NB4 (cell line): ENCODE data around the gene DIS3L.
"Not testable (repeated sequence)": the region's sequence is repeated elsewhere in the genome, so short reads cannot be mapped to it uniquely, and the experiment has no call there.

Experiments used
- DNase-seq: peaks from one replicate; pipeline ENCODE4 v3.0.0; 2010; ENCODE audit warnings: low read depth
- H3K4me3 ChIP-seq: one replicate; pipeline ENCODE4 v1.5.1; 2011; ENCODE audit warnings: mild to moderate bottlenecking, low read depth, low read length, moderate library complexity
- CTCF ChIP-seq: IDR thresholded peaks from one replicate; pipeline ENCODE4 v1.5.1; 2012; ENCODE audit warnings: low read depth, low read length
- MAX ChIP-seq: IDR thresholded peaks from 2 replicates; pipeline ENCODE4 v1.6.1; 2011; ENCODE audit warnings: low read depth, low read length
- MYC ChIP-seq: IDR thresholded peaks from 2 replicates; pipeline ENCODE4 v1.6.1; 2011; ENCODE audit warnings: low read depth, low read length
- POLR2A ChIP-seq: IDR thresholded peaks from 2 replicates; pipeline ENCODE4 v1.6.1; 2011; ENCODE audit warnings: mild to moderate bottlenecking; ENCODE audit not compliant: insufficient read length; ENCODE audit errors: extremely low read depth

The DIS3L gene

DNA sequence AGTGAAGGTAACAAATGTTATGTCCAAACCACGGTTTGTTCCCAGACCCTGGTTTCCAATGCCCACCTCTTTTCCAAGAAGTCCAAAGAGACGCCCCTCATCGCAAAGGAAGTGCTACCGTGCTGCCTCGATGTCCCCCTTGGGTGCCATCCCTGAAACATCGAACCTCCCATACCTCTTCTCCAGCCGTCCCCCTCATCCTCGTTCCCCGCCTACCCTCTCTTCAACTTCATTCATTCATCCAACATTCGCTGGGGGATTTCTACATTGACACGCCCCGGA, 62.6 kb downstream of the DIS3L start:
- TF ChIP-seq MAX (no peak), POLR2A (no peak), CTCF (no peak), MYC (no peak)
- H3K4me3 ChIP-seq: peak overlapping the region; percentile 71
- DNase-seq: no peak

DNA sequence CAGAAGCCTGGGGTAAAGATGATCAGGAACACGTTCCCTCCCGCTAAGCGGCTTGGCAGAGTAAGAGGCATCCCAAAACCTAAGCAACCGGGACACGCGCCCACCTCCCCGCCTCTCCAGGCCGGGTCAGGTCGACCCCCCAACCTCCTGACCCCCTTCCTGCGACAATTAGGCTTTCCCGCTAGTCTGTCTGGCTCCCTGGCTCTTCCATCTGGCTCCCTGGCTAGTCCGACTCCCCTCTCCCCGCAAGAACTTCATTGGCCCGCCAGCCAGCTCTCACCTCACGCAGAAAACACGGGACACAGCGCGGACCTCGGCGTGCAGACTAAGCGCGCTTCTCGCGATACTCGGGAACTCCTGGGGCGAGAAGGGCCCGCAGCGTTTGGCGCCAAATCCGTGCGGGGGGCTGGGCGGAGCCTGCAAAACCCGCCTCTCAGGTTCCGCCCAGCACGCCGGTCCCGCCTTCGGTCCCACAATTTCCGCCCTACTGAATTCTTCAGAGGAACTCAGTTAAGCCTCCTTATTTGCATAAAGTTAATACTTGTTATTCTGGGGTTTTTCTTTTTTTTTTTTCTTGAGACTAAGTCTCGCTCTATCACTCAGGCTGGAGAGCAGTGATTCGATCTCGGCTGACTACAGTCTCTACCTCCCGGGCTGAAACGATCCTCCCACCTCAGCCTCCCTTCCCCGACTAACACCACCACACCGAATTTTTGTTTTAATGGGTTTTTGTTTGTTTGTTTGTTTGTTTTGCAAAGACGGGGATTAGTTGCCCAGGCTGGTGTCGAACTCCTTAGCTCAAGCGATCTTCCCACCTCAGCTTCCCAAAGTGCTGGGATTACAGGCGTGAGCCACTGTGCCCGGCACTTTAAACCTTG, 63.2 kb downstream of the DIS3L start, which contains the start of gene TIPIN:
TIPIN (minus strand) TSS at position 327 of the 878 bp plus-strand sequence. CDS start 3,738 bp downstream, outside the sequence.
- TF ChIP-seq CTCF (no peak), POLR2A (peak; percentile 91), MAX (peak; percentile 84), MYC (peak; percentile 93)

GRCh38 chr15:66359740-66360139, 66.4 kb downstream of the DIS3L start:
- DNase-seq: no peak
- no peak overlapping the region for H3K4me3 ChIP-seq
- TF ChIP-seq MYC (no peak), MAX (no peak), POLR2A (no peak), CTCF (no peak)

More for the DNA sequence above, 63.2 kb downstream of the DIS3L start, which contains the start of gene TIPIN:
- DNase-seq: peak; percentile 97
- peak within 1 kb of the TSS; percentile 71 for H3K4me3 ChIP-seq

DNA sequence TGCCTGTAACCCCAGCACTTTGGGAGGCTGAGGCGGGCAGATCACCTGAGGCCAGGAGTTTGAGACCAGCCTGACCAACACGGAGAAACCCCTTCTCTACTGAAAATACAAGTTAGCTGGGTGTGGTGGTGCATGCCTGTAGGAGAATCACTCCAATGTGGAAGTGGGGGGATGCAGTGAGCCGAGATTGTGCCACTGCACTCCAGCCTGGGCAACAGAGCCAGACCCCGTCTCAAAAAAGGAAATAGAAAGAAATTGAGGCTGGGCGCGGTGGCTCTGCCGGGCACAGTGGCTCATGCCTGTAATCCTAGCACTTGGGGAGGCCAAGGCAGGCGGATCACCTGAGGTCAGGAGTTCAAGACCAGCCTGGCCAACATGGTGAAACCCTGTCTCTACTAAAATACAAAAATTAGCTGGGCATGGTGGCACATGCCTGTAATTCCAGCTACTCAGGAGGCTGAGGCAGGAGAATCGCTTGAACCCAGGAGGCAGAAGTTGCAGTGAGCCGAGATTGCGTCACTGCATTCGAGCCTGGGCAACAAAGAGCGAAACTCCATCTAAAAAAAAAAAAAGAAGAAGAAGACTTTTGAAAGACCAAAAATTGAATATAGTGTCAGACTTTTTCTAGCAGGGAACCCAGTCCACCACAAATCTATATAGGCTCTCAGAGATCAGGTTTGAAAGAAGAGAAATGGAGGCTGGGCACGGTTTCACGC, 68.5 kb downstream of the DIS3L start:
- DNase-seq: not testable (repeated sequence)

GRCh38 chr15:66362776-66363175, 69.4 kb downstream of the DIS3L start:
- no peak for DNase-seq
- TF ChIP-seq POLR2A: no peak
- no peak for TF ChIP-seq CTCF
- no peak for TF ChIP-seq MAX
- TF ChIP-seq MYC: no peak
- H3K4me3 ChIP-seq: no peak overlapping the region

More for the DNA sequence above, 68.5 kb downstream of the DIS3L start:
- not testable (repeated sequence) for H3K4me3 ChIP-seq

- TF ChIP-seq MAX (no peak), MYC (no peak), CTCF (no peak), POLR2A (no peak)
- no peak overlapping the region for H3K4me3 ChIP-seq
- no peak for DNase-seq
Observed at GRCh38 chr15:66364944-66365528, 71.7 kb downstream of the DIS3L start.
